ENCODE measurements around the gene NGRN. TPM values are rescaled to one million over a fixed set of nuclear protein-coding genes. Genes with fewer than 3 reads are reported as not detected.

The NGRN gene
- total and polyA plus RNA-seq, 2 experiments from 2014 or later: 88.9 to 131 TPM

DNA sequence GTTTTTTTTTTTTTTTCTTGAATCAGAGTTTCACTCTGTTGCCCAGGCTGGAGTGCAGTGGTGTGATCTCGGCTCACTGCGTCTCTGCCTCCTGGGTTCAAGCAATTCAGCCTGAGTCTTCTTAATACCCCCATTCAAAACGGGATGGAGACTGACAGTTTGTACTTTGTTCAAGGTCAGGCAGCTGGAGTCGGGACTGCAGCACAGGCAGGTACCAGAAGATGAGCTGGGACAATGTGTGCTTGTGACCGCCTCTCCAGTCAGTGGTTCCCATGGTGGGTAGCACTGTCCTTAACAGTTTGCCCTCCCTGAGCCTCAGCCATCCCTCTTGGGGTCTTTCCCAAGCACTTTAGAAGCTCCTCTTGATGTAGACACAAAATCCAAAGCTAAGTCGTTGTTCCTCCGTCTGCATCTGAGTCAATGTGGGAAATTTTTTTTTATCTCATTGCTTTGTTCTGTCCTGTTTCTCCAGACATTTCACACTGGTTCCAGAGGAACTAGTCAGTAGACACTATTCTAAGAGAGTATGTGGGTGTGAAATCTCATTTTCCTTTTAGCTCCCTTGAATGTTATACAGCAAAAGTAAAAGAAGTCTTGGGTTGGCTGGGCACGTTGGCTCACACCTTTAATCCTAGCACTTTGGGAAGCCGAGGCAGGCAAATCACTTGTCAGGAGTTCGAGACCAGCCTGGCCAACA lies 21.4 kb upstream of the NGRN start:
- H3K9me3 Mint-ChIP-seq: no peaks in the 10 kb centered on the region

More for the DNA sequence above, 21.4 kb upstream of the NGRN start:
- no peak overlapping the region for H3K4me2 ChIP-seq
- H3F3A ChIP-seq (replicated peaks; ENCODE audit: low read depth): no peaks in the 10 kb centered on the region
- H2AFZ ChIP-seq: no peak overlapping the region
- H3K4me3 ChIP-seq: no peak overlapping the region
- ATAC-seq: no peak
- H3K4me1 ChIP-seq (ENCODE audit: insufficient read depth): no peaks in the 10 kb centered on the region
- H3K27ac Mint-ChIP-seq: no peak overlapping the region
- no peaks in the 10 kb centered on the region; the same call in 2 of the 3 replicates for H3K36me3 Mint-ChIP-seq (ENCODE audit: low read depth)
- H3K9me2 ChIP-seq (ENCODE audit: insufficient read depth): no peaks in the 10 kb centered on the region
- no peaks in the 10 kb centered on the region for H3K79me2 ChIP-seq (replicated peaks; ENCODE audit: insufficient read depth)
- H3K27ac ChIP-seq (ENCODE audit: low read depth): no peak overlapping the region
- no peak overlapping the region for H3K4me3 Mint-ChIP-seq
- no peaks in the 10 kb centered on the region for H3K27me3 ChIP-seq (ENCODE audit: insufficient read depth)
- H3K27me3 Mint-ChIP-seq (ENCODE audit: insufficient read depth, low read depth, poor library complexity): peaks cover 12% of the 10 kb centered on the region
- H3K4me1 Mint-ChIP-seq: no peaks in the 10 kb centered on the region
- DNase-seq (ENCODE audit: low spot score): no peak
- H3K36me3 ChIP-seq (ENCODE audit: insufficient read depth): no peaks in the 10 kb centered on the region
- no peaks in the 10 kb centered on the region for H4K20me1 ChIP-seq (replicated peaks; ENCODE audit: insufficient read depth)
- TF ChIP-seq, protein P1, sequence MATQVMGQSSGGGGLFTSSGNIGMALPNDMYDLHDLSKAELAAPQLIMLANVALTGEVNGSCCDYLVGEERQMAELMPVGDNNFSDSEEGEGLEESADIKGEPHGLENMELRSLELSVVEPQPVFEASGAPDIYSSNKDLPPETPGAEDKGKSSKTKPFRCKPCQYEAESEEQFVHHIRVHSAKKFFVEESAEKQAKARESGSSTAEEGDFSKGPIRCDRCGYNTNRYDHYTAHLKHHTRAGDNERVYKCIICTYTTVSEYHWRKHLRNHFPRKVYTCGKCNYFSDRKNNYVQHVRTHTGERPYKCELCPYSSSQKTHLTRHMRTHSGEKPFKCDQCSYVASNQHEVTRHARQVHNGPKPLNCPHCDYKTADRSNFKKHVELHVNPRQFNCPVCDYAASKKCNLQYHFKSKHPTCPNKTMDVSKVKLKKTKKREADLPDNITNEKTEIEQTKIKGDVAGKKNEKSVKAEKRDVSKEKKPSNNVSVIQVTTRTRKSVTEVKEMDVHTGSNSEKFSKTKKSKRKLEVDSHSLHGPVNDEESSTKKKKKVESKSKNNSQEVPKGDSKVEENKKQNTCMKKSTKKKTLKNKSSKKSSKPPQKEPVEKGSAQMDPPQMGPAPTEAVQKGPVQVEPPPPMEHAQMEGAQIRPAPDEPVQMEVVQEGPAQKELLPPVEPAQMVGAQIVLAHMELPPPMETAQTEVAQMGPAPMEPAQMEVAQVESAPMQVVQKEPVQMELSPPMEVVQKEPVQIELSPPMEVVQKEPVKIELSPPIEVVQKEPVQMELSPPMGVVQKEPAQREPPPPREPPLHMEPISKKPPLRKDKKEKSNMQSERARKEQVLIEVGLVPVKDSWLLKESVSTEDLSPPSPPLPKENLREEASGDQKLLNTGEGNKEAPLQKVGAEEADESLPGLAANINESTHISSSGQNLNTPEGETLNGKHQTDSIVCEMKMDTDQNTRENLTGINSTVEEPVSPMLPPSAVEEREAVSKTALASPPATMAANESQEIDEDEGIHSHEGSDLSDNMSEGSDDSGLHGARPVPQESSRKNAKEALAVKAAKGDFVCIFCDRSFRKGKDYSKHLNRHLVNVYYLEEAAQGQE (IDR thresholded peaks at IDR 0.05; ENCODE audit: unreplicated experiment): no peak
- TF ChIP-seq EZH2 (IDR thresholded peaks at IDR 0.05; ENCODE audit: low read depth, unreplicated experiment): no peak
- TF ChIP-seq, protein P2, sequence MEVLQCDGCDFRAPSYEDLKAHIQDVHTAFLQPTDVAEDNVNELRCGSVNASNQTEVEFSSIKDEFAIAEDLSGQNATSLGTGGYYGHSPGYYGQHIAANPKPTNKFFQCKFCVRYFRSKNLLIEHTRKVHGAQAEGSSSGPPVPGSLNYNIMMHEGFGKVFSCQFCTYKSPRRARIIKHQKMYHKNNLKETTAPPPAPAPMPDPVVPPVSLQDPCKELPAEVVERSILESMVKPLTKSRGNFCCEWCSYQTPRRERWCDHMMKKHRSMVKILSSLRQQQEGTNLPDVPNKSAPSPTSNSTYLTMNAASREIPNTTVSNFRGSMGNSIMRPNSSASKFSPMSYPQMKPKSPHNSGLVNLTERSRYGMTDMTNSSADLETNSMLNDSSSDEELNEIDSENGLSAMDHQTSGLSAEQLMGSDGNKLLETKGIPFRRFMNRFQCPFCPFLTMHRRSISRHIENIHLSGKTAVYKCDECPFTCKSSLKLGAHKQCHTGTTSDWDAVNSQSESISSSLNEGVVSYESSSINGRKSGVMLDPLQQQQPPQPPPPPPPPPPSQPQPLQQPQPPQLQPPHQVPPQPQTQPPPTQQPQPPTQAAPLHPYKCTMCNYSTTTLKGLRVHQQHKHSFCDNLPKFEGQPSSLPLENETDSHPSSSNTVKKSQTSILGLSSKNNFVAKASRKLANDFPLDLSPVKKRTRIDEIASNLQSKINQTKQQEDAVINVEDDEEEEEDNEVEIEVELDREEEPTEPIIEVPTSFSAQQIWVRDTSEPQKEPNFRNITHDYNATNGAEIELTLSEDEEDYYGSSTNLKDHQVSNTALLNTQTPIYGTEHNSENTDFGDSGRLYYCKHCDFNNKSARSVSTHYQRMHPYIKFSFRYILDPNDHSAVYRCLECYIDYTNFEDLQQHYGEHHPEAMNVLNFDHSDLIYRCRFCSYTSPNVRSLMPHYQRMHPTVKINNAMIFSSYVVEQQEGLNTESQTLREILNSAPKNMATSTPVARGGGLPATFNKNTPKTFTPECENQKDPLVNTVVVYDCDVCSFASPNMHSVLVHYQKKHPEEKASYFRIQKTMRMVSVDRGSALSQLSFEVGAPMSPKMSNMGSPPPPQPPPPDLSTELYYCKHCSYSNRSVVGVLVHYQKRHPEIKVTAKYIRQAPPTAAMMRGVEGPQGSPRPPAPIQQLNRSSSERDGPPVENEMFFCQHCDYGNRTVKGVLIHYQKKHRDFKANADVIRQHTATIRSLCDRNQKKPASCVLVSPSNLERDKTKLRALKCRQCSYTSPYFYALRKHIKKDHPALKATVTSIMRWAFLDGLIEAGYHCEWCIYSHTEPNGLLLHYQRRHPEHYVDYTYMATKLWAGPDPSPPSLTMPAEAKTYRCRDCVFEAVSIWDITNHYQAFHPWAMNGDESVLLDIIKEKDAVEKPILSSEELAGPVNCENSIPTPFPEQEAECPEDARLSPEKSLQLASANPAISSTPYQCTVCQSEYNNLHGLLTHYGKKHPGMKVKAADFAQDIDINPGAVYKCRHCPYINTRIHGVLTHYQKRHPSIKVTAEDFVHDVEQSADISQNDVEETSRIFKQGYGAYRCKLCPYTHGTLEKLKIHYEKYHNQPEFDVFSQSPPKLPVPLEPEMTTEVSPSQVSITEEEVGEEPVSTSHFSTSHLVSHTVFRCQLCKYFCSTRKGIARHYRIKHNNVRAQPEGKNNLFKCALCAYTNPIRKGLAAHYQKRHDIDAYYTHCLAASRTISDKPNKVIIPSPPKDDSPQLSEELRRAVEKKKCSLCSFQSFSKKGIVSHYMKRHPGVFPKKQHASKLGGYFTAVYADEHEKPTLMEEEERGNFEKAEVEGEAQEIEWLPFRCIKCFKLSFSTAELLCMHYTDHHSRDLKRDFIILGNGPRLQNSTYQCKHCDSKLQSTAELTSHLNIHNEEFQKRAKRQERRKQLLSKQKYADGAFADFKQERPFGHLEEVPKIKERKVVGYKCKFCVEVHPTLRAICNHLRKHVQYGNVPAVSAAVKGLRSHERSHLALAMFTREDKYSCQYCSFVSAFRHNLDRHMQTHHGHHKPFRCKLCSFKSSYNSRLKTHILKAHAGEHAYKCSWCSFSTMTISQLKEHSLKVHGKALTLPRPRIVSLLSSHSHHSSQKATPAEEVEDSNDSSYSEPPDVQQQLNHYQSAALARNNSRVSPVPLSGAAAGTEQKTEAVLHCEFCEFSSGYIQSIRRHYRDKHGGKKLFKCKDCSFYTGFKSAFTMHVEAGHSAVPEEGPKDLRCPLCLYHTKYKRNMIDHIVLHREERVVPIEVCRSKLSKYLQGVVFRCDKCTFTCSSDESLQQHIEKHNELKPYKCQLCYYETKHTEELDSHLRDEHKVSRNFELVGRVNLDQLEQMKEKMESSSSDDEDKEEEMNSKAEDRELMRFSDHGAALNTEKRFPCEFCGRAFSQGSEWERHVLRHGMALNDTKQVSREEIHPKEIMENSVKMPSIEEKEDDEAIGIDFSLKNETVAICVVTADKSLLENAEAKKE (CRISPR knock-in tag; IDR thresholded peaks at IDR 0.05): no peak
- no peak for TF ChIP-seq NANOG (IDR thresholded peaks at IDR 0.05; ENCODE audit: borderline replicate concordance)
- no peak for TF ChIP-seq POLR2AphosphoS5 (IDR thresholded peaks at IDR 0.05; ENCODE audit: low read depth)
- no peak for TF ChIP-seq EZH2phosphoT487 (IDR thresholded peaks at IDR 0.05; ENCODE audit: unreplicated experiment)
- TF ChIP-seq STAT1 (IDR thresholded peaks at IDR 0.05; ENCODE audit: unreplicated experiment): no peak
- TF ChIP-seq, protein P3, sequence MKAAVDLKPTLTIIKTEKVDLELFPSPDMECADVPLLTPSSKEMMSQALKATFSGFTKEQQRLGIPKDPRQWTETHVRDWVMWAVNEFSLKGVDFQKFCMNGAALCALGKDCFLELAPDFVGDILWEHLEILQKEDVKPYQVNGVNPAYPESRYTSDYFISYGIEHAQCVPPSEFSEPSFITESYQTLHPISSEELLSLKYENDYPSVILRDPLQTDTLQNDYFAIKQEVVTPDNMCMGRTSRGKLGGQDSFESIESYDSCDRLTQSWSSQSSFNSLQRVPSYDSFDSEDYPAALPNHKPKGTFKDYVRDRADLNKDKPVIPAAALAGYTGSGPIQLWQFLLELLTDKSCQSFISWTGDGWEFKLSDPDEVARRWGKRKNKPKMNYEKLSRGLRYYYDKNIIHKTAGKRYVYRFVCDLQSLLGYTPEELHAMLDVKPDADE (IDR thresholded peaks at IDR 0.05): no peak
- TF ChIP-seq, protein P4, sequence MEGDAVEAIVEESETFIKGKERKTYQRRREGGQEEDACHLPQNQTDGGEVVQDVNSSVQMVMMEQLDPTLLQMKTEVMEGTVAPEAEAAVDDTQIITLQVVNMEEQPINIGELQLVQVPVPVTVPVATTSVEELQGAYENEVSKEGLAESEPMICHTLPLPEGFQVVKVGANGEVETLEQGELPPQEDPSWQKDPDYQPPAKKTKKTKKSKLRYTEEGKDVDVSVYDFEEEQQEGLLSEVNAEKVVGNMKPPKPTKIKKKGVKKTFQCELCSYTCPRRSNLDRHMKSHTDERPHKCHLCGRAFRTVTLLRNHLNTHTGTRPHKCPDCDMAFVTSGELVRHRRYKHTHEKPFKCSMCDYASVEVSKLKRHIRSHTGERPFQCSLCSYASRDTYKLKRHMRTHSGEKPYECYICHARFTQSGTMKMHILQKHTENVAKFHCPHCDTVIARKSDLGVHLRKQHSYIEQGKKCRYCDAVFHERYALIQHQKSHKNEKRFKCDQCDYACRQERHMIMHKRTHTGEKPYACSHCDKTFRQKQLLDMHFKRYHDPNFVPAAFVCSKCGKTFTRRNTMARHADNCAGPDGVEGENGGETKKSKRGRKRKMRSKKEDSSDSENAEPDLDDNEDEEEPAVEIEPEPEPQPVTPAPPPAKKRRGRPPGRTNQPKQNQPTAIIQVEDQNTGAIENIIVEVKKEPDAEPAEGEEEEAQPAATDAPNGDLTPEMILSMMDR (conservative IDR thresholded peaks at IDR 0.05; ENCODE audit: low read depth in 2 of 2): no peak
- no peak for TF ChIP-seq CREB1 (CRISPR knock-in tag; IDR thresholded peaks at IDR 0.05; ENCODE audit: low read depth)
- TF ChIP-seq ZNF114 (CRISPR knock-in tag; IDR thresholded peaks at IDR 0.05): no peak
- no peak for TF ChIP-seq JUNB (IDR thresholded peaks at IDR 0.05; ENCODE audit: unreplicated experiment)
- no peak for TF ChIP-seq ZNF331 (CRISPR knock-in tag; IDR thresholded peaks at IDR 0.05; ENCODE audit: low read depth)
